Lower lobe of right lung (tissue), 2 donors: Measurements from ENCODE around the gene RPGR. TPM values are rescaled to one million over a fixed set of nuclear protein-coding genes. Genes with fewer than 3 reads are reported as not detected.

Source experiments
- ATAC-seq, 2 donors: fragments of 200-7000 bp; cut with Tn5 transposase; one replicate each; pipeline ENCODE4 v1.9.1; 2020 to 2022; ENCODE audit warnings: mild to moderate bottlenecking in 2 of 2, moderate library complexity in 2 of 2
- DNase-seq: peaks from one replicate; pipeline ENCODE4 v3.0.0-alpha.2; 2020
- H3K27ac ChIP-seq: fragments of 200-600 bp; one replicate; pipeline ENCODE4 v1.8.0; 2022
- H3K27me3 ChIP-seq: fragments of 200-600 bp; one replicate; pipeline ENCODE4 v1.8.0; 2022; ENCODE audit warnings: low read depth
- H3K36me3 ChIP-seq: fragments of 200-600 bp; one replicate; pipeline ENCODE4 v1.8.0; 2022; ENCODE audit warnings: mild to moderate bottlenecking
- H3K4me1 ChIP-seq: fragments of 200-600 bp; one replicate; pipeline ENCODE4 v1.8.0; 2022
- H3K4me3 ChIP-seq: fragments of 200-600 bp; one replicate; pipeline ENCODE4 v1.8.0; 2022; ENCODE audit warnings: mild to moderate bottlenecking
- H3K9me3 ChIP-seq: fragments of 200-600 bp; one replicate; pipeline ENCODE4 v1.8.0; 2022
- CTCF ChIP-seq: fragments of 200-600 bp; IDR thresholded peaks from one replicate; pipeline ENCODE4 v1.8.0; 2022; ENCODE audit warnings: antibody characterized with exemption, mild to moderate bottlenecking
- intact Hi-C: fragments of 100-400 bp; cut with DNase I; formaldehyde crosslinking; loops from one replicate; pipeline ENCODE4 v1.11.0; 2022
- total RNA-seq: library from RNA; stranded (reverse); fragmentation: NEBNext Ultra II Directional; extraction: Animal tissue kit (Norgen Biotek cat#: 25700); gene quantifications from one replicate; pipeline ENCODE4 v1.2.1, GENCODE V29; 2021
- donor health status: DM: no; HTN: yes; CAD: no; lungs with severe emphysema.

Gene RPGR
- total RNA-seq, 1 donor from 2014 or later = 15.2 TPM

GRCh38 chrX:38356401-38356800 is 29.1 kb upstream of the RPGR start:
- H3K27me3 ChIP-seq = no peaks in the 10 kb centered on the region
- TF ChIP-seq CTCF = no peak
- no peak for DNase-seq

GRCh38 chrX:38352362-38352761 is 25.1 kb upstream of the RPGR start, which contains the start of gene OTC:
TSS of gene OTC (plus strand) at chrX:38352604. CDS start at chrX:38352697, 93 bp downstream.
- Histone ChIP-seq H3K4me3 (no peak within 1 kb of the TSS), H3K36me3 (no peaks in the 10 kb centered on the region), H3K9me3 (no peaks in the 10 kb centered on the region), H3K4me1 (no peaks in the 10 kb centered on the region), H3K27ac (no peak within 1 kb of the TSS), H3K27me3 (no peaks in the 10 kb centered on the region)
- no peak for DNase-seq
- intact Hi-C loops = no loop called here
- no peak for TF ChIP-seq CTCF
- no peak for ATAC-seq

More at GRCh38 chrX:38356401-38356800, 29.1 kb upstream of the RPGR start:
- Histone ChIP-seq H3K4me3 (no peak overlapping the region), H3K36me3 (no peaks in the 10 kb centered on the region), H3K9me3 (no peaks in the 10 kb centered on the region), H3K27ac (no peak overlapping the region), H3K4me1 (no peaks in the 10 kb centered on the region)
- intact Hi-C loops = no loop called here
- ATAC-seq = no peak

- TF ChIP-seq CTCF = no peak
These were observed 24.0 kb upstream of the RPGR start for GRCh38 chrX:38351346-38351745.

GRCh38 chrX:38347136-38347535 is 19.8 kb upstream of the RPGR start:
- H3K4me3 ChIP-seq = no peak overlapping the region
- intact Hi-C loops = no loop called here
- ATAC-seq = peak; percentile 57 to 76
- no peaks in the 10 kb centered on the region for H3K27me3 ChIP-seq
- no peaks in the 10 kb centered on the region for H3K9me3 ChIP-seq
- no peak overlapping the region for H3K27ac ChIP-seq
- no peaks in the 10 kb centered on the region for H3K4me1 ChIP-seq
- DNase-seq = no peak
- TF ChIP-seq CTCF = no peak
- no peaks in the 10 kb centered on the region for H3K36me3 ChIP-seq

More at GRCh38 chrX:38351346-38351745, 24.0 kb upstream of the RPGR start:
- Histone ChIP-seq H3K4me1 (no peaks in the 10 kb centered on the region), H3K27me3 (no peaks in the 10 kb centered on the region), H3K9me3 (no peaks in the 10 kb centered on the region), H3K36me3 (no peaks in the 10 kb centered on the region), H3K27ac (no peak overlapping the region), H3K4me3 (no peak overlapping the region)
- intact Hi-C loops = no loop called here
- ATAC-seq (no peak), DNase-seq (no peak)

GRCh38 chrX:38346150-38346549 is 18.8 kb upstream of the RPGR start:
- Histone ChIP-seq H3K27me3 (no peaks in the 10 kb centered on the region), H3K9me3 (no peaks in the 10 kb centered on the region), H3K4me1 (no peaks in the 10 kb centered on the region), H3K27ac (no peak overlapping the region), H3K4me3 (no peak overlapping the region), H3K36me3 (no peaks in the 10 kb centered on the region)
- intact Hi-C loops = no loop called here
- TF ChIP-seq CTCF = no peak
- ATAC-seq (no peak), DNase-seq (no peak)
